ENCODE results near the gene RNF113B. TPM values are rescaled to one million over a fixed set of nuclear protein-coding genes. Genes with fewer than 3 reads are reported as not detected.

RNF113B gene
- total RNA-seq (2022; extraction: Qiagen RNA extraction; ENCODE audit: low read depth), result not detected in 5 replicates

DNA sequence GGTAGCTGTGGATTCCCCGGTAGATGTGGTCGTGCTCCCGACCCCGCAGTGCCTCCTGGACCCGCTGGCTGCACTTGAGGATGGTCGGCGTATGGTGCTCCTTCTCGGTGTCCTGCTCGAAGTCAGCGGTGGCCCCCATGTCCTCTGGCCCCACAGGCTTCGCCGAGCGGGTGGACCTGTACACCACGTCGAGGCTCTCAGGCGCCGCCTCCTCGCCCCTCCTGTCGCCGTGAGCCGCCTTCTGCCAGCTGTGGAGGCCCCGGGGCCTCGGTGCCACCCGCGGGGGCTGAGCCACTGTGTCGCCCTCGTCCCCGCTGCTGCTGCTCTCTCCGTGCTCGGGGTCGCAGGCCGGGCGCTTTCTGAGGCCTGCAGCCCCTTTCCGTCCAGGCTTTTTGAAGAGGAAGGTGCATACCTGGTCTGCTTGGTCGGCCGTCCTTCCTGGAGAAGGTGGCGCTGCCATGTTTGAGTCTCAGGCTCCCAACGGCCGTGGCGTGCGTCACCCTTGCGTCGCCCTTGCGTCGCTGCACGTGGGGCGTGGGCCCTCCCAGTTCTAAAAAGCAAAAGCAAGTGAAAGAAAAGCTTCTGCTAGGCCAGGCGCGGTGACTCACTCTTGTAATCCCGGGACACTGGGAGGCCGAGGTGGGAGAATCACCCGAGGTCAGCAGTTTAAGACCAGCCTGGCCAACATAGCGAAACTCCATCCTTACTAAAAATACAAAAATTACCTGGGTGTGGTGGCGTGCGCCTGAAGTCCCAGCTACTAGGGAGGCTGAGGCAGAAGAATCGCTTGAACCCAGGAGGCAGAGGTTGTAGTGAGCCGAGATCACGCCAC lies at the start of gene RNF113B:
TSS of gene RNF113B (minus strand) at position 493 of the 832 bp plus-strand sequence. CDS start at position 460, 33 bp downstream.

DNA sequence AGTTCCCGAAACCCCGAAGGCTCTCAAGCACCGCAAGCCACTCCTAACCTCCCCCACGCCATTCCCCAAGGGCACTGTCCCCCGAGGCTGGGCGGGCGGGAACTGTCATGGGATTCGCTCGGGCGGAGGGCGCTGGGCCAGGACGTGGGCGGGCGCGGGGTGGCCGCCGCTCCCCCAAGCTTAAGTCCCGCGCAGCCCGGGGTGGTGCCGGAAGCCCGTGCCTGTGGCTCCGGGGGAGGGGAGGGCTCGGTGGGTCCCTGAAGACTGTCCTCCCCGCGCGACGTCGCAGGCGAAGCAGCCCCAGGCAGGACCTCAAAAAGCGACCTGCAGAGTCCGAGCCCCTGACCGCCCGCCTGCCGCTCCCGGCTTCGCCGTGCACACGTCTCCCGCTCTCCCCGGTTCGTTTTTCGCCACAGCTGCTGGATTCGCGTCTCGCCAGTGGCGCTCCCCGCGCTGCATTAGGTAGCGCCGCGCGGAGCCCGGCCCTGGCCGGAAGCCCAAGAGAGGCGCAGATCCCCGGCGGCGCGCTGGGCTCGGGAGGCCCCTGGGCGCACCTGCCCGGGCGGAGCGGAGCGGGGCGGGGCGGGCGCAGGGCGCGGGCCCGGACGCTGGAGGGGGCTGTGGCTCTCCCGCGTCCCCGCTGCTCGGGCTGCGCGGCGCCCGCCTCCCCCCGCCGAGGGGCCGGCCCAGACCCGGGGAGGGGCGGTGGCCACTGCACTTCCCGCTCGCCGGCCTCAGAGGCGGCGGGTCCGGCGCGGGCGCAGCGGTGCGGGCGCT lies 34.5 kb downstream of the RNF113B start, which contains the start of gene FARP1:
TSS of gene FARP1 (plus strand) at position 715 of the 777 bp plus-strand sequence. CDS start 70,149 bp downstream, outside the sequence.

Other genes with a start within 250 kb of the RNF113B start
- 64.9 to 105 TPM (median 88.3 TPM) in 5 replicates for gene IPO5, start 223.6 kb downstream of the RNF113B start, total RNA-seq (2022; extraction: Qiagen RNA extraction; ENCODE audit: low read depth)
- 8.6 to 13.4 TPM (median 10.2 TPM) in 5 replicates for gene FARP1, start 34.2 kb downstream of the RNF113B start, total RNA-seq (2022; extraction: Qiagen RNA extraction; ENCODE audit: low read depth)